Dermis microvascular lymphatic vessel endothelial cell (primary cell): ENCODE data around the gene CEMIP. TPM values are rescaled to one million over a fixed set of nuclear protein-coding genes. Genes with fewer than 3 reads are reported as not detected.
A peak's percentile ranks its signal among the peaks of the same experiment; 100 is the strongest.

Source experiments
- DNase-seq, 2 donors: peaks; one replicate each; pipeline versions ENCODE4 v3.0.0 to v3.0.0-alpha.2; 2010; ENCODE audit warnings: low read depth in 2 of 2
- total RNA-seq: library from RNA; depleted of rRNA; stranded (reverse); fragments of >200 nt; gene quantifications from 2 replicates; pipeline ENCODE4 v1.2.1, GENCODE V29; 2014

CEMIP gene
- total RNA-seq, 1 donor from 2014 or later: 0.26 TPM

DNA sequence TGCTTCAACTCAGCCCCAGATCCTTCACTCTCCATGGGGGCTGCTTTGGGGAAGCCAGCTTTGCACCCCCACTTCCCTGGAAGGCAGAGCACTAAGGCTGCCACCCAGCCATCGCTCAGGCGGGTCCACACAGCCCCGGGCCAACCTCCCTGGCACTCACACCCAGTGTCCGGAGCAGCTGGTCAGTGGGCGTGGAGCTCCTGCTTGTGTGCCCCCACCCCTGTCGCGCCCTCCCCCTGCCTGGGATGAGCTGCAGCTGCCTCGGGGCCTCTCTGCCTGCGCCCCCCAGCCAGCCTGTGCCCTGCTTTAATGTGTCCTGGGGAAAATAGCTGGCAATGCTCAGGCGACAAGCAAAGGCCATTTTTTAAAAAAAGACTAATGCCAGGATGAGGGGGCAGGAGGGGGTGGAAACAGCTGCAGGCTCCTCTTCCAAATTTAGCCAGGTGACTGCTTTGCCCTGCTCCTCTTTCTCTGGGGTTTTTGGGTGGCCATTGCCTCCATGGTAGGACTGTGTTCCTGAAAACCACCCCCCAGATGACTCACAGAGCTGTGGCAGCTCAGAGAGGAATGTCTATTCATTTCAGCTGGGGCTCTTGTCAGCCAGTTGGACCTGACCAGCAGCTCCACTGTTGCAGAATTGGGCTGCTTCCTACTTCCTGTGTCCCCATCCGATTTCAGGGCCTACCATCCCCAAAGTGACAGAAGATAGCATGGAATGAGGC is 65.0 kb downstream of the CEMIP start:
- no peak for DNase-seq

DNA sequence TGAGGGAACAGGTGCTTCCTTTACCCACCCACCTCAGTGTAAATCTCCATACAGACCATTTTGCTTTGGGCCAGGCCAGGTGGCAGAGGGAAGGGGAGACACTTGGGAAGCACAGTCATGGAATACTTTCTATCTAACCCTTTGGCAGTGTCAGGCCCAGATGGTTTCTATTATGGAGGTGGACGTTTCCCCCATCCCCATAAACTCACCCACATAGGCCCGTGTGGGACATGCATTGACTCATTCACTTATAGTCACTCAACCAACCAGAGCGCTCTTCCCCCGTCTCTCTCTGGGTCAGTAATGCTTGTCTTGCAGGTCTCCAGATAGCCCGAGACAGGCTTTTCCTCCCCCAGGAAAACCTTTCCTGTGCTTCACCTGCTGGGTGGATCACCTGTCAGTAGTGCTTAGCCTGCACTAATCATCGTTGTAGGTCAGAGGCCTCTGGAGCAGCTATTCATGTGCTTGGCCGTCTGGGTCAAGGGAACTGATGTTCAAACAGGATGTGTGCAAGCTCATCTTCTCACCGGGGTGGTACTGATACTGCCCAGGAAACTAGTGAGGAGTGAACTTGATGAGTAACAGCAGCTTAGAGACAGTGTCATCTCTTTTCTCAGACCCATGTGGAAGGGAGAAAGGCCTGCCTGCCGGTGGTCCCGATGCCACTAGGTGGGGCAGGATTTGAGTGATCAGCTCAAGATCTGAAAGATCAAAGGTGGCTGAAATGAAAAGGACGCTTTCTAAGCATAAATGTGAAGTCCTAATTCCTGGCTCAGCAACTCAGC is 67.1 kb downstream of the CEMIP start:
- no peak for DNase-seq

DNA sequence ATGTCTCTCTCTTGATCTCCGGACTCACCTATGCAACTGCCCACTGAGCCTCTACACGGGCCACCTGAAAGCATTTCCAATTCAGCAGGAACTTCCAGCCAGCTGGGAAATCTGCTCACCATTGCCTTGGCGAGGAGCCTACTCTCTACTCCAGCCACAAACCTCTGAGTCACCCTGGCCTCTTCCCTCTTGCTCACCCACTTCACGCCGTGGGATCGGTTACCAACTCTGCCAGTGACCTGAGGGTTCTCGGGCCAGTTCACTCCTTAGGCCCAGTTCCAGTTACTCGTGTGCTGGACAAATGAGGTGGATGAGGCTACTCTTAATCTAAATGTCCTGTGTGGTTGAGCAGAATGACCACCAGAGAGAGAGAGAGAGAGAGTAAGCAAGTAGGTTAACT is 70.1 kb downstream of the CEMIP start:
- peak in 1 of 2 donors; percentile 3 for DNase-seq

DNA sequence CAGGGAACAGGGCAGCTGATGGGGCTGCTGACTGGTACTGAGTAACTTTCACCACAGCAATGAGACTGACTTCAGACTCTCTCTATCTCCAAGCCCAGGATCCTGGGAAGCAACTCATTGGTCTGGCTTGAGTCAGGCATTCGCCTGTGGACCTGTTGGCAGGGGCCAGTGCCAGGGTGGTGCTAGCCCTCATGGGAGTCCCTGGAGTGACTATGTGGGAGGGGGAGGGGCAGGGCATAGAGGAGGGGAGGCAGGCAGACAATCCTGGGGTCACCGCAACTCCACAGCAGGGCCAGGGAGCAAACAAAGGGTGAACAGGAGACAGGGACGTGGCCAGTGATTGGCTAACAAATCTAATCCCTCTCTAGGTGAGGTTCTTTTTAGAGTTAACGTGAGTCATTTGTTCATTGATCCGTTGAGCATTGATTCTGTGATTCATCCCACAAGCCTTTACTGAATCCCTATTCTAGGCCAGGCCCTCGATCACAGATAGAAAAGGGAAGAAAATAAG is 71.8 kb downstream of the CEMIP start:
- no peak for DNase-seq

DNA sequence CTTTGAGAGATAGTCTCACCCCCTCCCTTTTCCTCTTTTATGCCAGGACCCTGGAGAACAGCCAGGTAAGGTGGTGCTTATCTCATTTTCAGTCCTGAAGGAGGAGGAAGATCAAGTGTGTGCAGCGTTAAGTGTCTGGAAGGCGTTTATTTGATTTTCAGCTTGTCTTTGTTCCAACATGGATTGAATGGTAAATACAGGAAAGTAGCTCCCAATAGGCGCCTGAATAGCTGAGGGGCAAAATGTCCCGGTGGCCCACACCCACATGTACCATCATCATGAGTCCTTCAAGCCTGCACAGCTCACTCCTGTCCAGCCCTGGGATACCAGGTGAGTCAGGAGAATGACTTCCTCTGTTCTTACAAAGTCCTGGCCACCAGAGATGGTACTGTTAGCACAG is 73.5 kb downstream of the CEMIP start:
- no peak for DNase-seq

DNA sequence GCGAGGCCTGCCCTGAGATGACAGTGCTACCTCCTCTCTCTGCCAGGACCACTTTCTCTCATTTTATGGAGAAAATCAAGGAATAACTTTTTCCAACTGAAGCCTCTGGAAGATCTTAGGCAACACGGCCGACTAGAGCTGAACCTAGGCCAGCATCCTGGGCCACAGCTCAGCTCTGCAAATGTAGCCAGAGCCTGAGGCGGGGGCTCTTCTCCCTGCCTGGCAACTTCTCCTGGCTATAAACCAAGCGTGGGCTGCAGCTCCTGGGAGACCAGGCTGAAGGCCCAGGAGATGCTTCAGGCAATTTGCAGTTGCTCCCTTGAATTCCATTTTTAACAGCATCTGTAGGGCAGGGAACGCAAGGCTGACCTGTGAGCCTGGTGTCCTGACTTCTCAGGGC is 74.9 kb downstream of the CEMIP start:
- no peak for DNase-seq

DNA sequence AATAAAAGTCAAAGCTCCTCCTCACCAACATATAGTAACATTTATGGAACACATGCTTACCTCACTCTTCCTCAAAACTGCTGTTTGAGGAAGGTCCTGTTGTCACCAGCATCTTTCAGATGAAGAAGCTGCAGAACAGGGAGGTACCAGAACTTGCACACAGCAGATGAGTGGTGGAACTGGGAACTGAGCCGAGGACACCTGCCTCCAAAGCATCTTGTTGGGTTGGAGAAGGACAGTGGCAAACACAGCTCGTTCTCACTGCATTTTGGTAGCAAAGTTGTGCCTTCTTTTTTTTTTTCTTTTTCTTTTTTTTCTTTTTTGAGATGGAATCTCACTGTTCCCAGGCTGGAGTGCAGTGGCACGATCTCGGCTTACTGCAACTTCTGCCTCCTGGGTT is 76.0 kb downstream of the CEMIP start:
- DNase-seq: no peak

DNA sequence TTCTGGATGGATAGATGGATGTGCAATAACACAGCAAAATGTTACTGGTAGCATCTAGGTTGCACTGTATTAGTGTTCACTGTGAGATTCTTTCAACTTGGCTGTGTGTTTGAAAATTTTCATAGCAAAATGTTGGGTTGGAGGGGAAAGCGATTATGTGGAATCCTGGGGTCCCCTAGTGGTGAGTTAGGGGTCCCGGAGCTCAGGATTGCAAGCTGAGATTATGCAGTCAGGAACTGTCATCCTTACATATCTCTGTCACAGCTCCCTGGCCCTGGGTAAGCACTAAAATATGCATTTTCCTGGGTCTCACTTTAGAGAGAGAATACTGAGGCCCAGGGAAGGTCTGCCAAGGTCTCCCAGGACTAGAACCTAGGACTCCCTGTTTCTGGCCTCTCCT is 77.2 kb downstream of the CEMIP start:
- no peak for DNase-seq

DNA sequence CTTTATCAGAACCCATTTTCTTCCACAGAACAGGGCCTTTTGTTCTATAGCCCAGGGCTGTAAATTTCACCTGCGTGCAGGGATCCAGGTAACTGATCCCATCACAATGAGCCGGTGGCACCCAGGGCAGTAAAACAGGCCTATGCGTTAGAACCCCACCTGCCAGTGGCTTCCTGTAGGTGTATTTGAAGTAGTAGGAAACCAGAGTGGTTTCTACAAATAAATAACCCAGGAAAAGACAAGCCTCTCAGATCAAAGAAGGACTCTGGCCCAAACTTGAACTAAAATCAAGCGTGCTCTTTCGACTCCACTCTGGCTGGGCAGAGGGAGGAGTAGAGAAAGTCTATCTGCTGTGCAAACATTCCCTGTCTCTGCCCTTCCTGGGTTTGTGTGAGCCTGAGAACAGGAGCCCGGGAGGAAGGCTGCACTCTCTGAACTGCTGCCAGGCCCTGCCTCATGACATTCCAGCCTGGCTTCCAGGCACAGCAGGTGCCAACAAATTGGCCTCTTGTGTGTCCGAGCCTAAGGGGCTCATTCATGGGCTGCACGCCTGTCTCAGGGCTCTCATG is 77.7 kb downstream of the CEMIP start:
- DNase-seq: peak; percentile 45 to 49

DNA sequence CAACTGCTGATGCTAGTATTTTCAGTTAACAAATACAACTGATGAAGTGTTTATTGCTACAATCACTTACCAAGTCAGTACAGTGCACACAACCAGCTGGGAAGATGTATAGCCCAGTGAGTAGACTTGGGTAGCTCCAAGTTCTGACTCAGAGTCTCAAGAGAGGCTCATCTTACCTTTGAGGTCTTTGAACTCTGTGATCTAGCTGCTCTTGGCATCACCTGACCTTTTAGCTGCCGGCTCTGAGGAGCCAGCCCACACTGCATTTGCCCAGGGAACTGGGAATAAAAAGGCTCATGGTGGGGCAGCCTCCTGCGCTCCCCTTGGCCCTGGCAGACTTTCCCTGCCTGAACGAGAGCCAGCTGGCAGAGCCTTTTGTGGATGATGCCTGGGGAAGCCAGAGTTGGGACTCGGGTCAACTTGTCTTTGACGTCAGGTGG is 82.6 kb downstream of the CEMIP start:
- DNase-seq: no peak

DNA sequence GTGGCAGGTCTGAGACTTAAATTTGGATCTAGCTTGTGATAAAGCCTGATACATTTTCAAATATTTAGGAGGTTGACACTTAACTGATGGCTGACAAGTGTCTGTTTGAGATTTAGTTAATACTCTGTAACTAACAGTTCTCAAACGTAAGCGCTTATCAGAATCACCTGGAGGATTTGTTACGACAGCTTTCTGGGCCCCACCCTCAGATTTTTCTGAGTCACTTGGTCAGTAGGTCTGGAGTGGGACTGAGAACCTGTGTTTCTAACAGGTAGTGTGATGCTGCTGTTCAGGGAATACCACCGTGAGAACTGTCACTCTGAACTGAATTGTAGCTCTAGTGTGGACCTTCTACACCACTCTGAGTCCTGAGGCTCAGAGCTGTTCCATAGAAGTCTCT is 85.5 kb downstream of the CEMIP start:
- DNase-seq: no peak

DNA sequence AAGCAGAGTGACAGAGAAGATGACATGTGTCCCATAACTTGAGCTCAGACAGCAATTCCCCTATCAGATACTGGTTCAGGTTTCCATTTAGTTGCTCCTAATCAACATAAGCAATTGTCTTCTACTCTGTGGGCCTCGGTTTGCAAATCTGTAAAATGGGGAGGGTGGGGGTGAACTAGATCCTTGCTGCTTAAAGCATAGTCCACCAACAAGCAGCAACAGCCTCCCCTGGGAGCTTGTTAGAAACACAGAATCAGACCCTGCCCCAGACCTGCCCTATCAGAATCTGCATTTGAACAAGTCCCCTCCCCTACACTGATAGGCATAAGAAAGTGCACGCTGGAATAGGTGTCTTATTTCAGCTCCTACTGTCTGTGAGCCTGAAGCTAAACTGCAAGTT is 87.8 kb downstream of the CEMIP start:
- DNase-seq: no peak

DNA sequence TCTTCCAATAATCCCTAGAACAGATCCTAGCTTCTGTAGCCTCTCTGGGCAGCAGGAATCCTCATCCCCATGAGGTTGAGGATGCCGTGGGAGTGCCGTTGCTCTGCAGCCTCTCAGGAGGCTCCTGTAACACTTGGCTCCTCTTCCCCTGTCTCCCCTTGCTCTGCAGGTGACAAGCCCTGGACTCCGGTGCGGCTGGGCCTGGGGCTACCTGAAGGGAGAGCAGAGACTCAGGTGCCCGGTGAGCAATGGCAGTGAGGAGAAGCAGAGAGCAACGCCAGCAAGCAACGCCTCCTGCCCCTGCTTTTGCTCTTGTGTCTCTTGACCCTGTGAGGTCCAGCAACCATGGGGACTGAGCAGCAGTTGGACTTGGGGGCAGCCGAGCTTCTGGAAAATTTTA is 91.2 kb downstream of the CEMIP start:
- DNase-seq: no peak

DNA sequence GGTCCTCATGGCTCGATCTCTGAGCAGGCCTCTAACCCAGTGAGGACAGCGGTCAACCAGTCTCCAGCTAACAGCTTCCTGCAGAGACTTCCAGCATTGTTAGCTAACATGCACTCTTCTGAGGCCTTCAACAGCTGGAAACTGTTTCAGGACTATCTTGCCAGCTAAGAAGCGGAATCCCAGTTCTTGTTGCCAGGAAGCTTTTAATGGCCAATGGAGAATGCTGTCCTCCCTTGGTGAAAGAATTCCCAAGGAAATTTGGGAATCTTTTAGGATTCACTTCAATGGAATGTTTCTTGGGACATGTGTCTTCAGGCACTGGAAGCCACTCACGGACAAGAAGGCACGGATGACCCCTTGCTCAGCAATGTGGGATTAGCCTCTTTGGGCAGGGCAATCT is 91.7 kb downstream of the CEMIP start:
- DNase-seq: no peak

DNA sequence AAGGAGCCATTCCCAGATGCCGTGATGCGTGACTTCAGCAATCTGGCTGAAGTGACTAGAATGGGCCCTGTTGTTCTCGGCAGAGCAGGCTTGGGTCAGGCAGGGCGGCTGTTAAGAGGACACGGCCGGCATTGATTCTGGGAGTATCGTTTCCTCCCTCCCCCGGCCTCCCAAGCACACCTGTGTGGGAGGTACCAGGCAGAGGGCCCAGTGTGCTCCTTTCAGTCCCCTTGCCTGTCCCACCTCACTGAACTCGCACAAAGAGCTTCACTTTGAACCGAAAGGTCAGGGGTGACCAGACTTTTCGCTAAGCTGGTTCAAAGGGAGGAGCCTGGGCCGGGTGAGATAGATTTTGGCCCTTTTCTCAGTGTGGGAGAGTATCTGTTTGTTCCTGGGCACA is 92.7 kb downstream of the CEMIP start:
- DNase-seq: no peak

DNA sequence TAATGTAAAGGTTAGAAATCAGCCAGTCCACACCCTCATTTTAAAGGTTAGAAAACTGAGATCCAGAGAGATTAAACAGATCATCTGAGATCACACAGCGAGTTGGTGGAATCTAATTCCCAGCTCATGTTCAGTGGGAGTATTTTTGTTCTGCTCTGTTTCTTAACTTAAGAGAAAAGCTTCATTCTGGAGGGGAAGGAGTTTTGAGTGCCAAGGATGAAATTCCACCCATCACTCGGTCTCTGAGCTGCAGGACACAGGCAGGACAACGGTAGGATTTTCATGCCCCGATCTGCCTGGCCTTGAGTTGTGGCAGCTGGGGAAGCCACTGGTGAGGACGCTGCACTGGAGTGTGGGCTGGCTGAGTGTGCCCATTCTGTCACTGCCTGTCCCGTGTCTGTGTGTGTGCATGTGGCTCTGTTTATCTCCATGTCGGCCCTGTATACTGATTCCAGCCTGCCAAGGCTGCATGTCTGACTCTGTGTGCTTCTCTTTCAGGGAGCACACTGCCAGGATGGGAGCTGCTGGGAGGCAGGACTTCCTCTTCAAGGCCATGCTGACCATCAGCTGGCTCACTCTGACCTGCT is 94.3 kb downstream of the CEMIP start:
- no peak for DNase-seq

DNA sequence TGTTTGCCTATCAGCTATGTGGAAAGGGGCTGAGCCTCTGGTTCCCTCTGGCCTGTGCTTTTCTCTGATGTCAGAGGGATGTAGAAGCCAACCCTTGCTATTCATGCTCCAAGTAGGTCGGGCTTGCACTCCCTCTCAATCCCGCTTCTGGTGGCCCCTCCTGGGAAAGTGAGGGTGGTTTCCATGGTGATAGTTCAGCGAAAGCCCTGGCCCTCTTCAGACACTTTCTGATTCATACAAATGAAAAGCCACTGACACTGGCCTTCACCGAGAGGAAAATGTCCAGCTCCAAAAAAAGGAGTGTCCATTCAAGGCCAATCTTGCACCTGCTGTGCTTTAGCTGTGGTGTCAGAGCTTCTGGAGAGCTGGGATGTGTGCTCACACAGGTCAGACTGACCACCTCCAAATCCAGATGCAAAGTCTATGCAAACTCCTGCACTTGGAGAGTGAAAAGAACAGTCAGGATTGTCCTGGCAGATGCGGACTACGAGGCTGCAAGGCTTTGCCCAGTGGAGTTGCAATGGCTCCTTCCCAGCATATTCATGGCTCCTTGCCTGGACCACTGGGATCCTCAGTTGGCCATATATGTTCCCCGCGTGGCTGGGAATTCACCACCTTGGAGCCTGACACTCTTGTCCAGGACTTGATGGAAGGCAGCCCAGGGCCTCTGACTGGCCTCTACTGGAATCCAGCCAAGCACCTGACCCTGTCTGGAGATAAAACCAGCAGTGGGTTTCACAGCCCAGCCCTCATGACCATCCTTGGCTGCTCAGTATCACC is 96.6 kb downstream of the CEMIP start:
- DNase-seq: no peak

DNA sequence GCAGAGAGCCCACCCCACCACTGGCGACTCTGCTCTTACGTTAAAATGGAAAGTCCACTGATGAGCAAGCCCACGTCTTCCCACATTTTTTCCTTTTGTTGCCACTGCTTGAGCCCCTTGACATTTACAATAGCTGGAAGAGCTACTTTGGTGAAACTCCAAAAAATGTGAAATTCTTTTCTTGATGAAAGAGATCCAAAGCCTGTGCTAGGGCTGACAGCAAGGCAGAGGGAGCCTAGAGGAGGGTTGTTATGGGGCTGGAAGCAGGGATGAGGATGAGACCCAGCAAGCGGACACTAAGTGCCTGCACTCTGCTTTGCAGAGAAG is 97.1 kb downstream of the CEMIP start:
- no peak for DNase-seq

DNA sequence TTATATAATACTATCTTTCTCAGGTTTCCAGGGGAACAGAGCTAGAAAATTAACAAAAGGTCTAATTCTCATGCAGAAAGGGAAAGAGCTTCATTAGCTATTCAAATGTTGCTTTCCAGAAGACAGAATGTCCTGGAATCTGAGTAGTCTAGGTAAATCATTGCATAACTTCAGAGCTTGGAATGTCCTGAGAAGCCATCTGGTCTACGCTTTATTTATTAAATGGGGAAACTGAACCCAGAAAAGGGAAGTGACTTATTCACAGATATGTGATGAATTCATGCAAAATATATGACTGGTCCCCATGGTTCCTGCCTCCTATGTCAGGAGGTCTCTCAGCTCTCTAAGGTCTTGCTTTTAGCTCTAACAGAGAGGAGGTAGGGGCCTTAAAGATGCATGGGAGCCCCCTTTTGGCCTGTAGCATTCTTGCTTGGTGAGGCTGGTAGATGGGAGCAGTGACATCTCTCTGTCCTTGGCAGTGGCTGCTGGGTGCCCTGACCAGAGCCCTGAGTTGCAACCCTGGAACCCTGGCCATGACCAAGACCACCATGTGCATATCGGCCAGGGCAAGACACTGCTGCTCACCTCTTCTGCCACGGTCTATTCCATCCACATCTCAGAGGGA is 99.2 kb downstream of the CEMIP start:
- no peak for DNase-seq

DNA sequence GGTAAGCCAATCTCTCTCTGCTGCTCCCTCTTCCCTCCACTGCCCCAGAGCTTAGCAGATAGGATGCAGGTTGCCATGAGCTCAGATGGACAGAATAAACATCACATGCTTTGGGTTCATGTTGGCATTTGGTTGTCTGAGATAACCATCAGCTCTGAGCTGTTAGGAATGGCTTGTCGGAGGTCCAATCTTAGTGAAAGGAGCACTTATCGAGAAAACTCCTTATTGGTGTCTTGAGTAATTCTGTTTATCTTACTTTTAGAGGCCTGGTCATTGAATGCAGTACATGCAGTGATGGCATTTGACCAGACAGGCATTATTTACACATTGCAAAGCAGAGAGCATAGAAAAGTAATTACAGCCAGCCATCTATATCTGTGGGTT is 99.7 kb downstream of the CEMIP start:
- DNase-seq: no peak

DNA sequence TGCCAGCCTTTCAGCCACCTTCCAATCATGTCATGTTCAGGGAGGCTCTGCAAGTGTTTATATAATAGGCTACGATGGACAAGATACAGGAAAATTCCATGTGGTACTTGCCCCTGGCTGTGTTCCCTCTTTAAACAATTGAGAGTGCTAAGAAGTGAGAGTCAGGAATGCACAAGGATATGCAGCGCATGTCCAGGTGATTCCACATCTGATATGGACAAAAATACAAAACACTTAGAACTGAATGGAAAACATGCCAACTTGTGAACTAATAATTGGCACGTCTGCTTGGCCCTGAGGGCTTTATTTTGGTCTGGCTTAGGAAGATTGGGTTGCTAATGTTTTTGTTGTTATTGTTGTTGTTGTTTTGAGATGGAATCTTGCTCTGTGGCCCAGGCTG is 100.9 kb downstream of the CEMIP start:
- DNase-seq: no peak
